Ascending aorta (tissue), 2 donors: ENCODE measurements around the gene ACIN1. TPM values are rescaled to one million over a fixed set of nuclear protein-coding genes. Genes with fewer than 3 reads are reported as not detected.
A peak's percentile ranks its signal among the peaks of the same experiment; 100 is the strongest.

Experiments
- DNase-seq, 2 donors: peaks; one replicate each; pipeline ENCODE4 v3.0.0-alpha.2; 2019; ENCODE audit warnings: low spot score in 2 of 2
- H3K27ac ChIP-seq, 2 donors: fragments of 200-600 bp; sonication (generic); one replicate each; pipeline ENCODE4 v1.5.1; 2016 to 2017; ENCODE audit warnings: mild to moderate bottlenecking in 1 of 2
- H3K27me3 ChIP-seq: fragments of 200-600 bp; sonication (generic); one replicate; pipeline ENCODE4 v1.5.1; 2017
- H3K36me3 ChIP-seq, 2 donors: fragments of 200-600 bp; sonication (generic); one replicate each; pipeline ENCODE4 v1.5.1; 2016
- H3K4me1 ChIP-seq, 2 donors: fragments of 200-600 bp; sonication (generic); one replicate each; pipeline ENCODE4 v1.5.1; 2016 to 2017; ENCODE audit warnings: mild to moderate bottlenecking in 1 of 2
- H3K4me3 ChIP-seq, 2 donors: fragments of 200-600 bp; sonication (generic); one replicate each; pipeline ENCODE4 v1.5.1; 2016 to 2017; ENCODE audit warnings: mild to moderate bottlenecking in 1 of 2
- H3K9me3 ChIP-seq, 2 donors: fragments of 200-600 bp; sonication (generic); one replicate each; pipeline ENCODE4 v1.5.1; 2016
- intact Hi-C: fragments of 100-400 bp; cut with DNase I; formaldehyde crosslinking; loops from one replicate; pipeline ENCODE4 v1.15.1; 2023
- total RNA-seq: library from RNA; depleted of rRNA; stranded (reverse); fragments of >200 nt; gene quantifications from one replicate; pipeline ENCODE4 v1.1.0, GENCODE V29; 2016
- TF ChIP-seq, protein P1 (sequence below), 3 experiments: fragments of 200-600 bp in 2 of 3; fragments of 450-650 bp in 1 of 3; sonication (generic) in 2 of 3; IDR thresholded peaks; one replicate each; pipeline ENCODE4 v1.5.1; 2016 to 2019; ENCODE audit warnings: antibody characterized with exemption in 3 of 3, mild to moderate bottlenecking in 1 of 3, moderate library complexity in 1 of 3

Gene ACIN1
- total RNA-seq, 1 donor from 2014 or later, result 58.9 TPM

DNA sequence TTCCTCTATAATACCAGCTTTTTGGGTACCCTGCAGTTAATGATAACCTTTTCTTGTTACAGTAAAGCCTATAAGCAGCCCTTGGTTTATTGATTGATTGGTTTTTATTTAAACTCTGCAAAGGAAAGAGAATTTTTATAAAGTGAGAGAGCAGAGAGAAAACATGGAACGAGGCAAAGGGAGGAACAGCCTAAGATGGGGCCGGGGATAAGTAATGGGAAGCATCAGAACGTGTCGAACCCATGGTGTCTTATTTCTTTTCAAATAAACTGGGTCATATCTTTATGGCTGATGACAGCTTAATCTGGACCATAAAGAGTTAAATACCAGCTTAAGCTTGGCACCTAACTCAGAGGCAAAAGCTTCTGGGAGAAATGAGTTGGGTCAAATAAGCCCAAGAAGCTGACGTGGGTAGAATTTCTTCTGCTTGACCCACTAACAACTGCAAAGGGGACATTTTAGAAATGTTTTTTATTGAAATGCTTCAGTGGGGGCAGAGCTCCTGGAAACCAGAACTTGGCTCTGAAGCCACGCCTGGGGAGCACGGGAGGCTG lies 73.0 kb downstream of the ACIN1 start:
- DNase-seq, result no peak
- TF ChIP-seq, protein P1, sequence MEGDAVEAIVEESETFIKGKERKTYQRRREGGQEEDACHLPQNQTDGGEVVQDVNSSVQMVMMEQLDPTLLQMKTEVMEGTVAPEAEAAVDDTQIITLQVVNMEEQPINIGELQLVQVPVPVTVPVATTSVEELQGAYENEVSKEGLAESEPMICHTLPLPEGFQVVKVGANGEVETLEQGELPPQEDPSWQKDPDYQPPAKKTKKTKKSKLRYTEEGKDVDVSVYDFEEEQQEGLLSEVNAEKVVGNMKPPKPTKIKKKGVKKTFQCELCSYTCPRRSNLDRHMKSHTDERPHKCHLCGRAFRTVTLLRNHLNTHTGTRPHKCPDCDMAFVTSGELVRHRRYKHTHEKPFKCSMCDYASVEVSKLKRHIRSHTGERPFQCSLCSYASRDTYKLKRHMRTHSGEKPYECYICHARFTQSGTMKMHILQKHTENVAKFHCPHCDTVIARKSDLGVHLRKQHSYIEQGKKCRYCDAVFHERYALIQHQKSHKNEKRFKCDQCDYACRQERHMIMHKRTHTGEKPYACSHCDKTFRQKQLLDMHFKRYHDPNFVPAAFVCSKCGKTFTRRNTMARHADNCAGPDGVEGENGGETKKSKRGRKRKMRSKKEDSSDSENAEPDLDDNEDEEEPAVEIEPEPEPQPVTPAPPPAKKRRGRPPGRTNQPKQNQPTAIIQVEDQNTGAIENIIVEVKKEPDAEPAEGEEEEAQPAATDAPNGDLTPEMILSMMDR (IDR thresholded peaks at IDR 0.05), result no peak
- Histone ChIP-seq H3K36me3 (peaks cover 16 to 22% of the 10 kb centered on the region in 2 donors), H3K27ac (no peak overlapping the region), H3K4me3 (no peak overlapping the region), H3K4me1 (no peaks in the 10 kb centered on the region), H3K27me3 (no peaks in the 10 kb centered on the region), H3K9me3 (no peaks in the 10 kb centered on the region)
- intact Hi-C loops, result no loop called here

DNA sequence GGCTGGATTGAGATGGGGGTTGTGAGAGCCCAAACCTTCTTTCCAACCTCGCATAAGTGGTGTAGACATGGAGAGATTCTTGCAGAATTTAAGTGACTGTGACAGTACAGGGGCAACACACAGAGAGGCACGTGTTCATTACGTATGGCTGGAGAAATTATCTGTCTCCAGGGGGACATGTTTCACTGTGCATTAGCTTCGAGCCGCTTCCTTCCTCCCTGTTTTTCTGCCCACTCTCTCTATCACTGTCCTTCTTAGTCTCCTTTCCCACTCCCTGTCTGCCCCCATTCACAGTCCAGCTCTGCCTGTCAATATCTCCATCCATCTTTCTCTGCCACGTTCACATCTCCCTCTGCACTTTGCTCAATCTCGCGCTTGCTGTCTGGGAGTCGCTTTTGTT lies 73.5 kb downstream of the ACIN1 start:
- Histone ChIP-seq H3K4me1 (no peaks in the 10 kb centered on the region), H3K4me3 (no peak overlapping the region), H3K27me3 (no peaks in the 10 kb centered on the region), H3K27ac (no peak overlapping the region), H3K9me3 (no peaks in the 10 kb centered on the region), H3K36me3 (peaks cover 16 to 18% of the 10 kb centered on the region in 2 donors)
- peak in 1 of 2 donors; percentile 18 for DNase-seq
- TF ChIP-seq, protein P1 (IDR thresholded peaks at IDR 0.05), result no peak
- intact Hi-C loops, result no loop called here

DNA sequence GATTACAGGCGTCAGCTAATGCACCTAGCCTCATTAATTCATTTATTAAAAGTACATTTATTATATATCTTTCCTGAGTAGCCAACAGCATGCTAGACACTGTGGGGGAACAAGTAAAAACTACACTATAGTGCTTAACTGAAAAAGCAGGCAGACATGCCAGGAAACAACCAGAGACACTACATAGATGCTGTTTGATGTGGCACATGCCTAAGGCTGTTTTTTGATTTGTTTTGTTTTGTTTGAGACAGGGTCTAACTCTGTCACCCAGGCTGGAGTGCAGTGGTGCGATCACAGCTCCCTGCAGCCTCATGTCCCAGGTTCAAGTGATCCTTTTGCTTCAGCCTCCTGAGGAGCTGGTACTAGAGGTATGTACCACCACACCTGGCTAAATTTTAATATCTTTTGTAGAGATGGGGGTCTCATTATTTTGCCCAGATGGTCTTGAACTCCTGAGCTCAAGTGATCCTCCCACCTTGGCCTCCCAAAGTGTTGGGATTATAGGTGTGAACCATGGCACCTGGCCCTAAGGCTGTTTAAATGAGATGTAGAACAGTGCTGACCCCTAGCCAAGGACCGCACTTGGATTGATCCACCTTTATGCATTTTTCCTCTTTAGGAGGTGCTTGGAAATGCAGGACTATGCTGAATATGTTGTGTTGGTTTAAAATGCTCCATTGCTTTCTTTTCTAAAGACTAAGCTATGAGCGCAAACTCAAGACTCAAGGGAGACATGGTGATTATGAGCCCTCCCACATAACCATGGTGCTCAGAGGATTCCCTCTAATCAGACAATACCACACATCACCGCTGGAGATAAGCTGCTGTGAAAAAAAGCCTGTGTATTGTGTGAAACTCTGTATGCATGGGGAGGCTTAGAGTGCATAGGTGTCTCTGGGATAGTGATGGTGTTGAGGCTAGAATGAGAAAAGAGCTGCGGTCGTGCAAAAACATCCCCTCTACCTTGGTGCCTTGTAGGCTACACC lies 74.5 kb downstream of the ACIN1 start:
- H3K4me1 ChIP-seq, result no peaks in the 10 kb centered on the region
- H3K9me3 ChIP-seq, result no peaks in the 10 kb centered on the region
- peak in 1 of 2 donors; percentile 27 for DNase-seq
- intact Hi-C loops, result no loop called here
- no peaks in the 10 kb centered on the region for H3K27me3 ChIP-seq
- peaks cover 8% of the 10 kb centered on the region in 2 donors for H3K36me3 ChIP-seq
- H3K4me3 ChIP-seq, result no peak overlapping the region
- no peak overlapping the region for H3K27ac ChIP-seq
- TF ChIP-seq, protein P1 (IDR thresholded peaks at IDR 0.05), result no peak

DNA sequence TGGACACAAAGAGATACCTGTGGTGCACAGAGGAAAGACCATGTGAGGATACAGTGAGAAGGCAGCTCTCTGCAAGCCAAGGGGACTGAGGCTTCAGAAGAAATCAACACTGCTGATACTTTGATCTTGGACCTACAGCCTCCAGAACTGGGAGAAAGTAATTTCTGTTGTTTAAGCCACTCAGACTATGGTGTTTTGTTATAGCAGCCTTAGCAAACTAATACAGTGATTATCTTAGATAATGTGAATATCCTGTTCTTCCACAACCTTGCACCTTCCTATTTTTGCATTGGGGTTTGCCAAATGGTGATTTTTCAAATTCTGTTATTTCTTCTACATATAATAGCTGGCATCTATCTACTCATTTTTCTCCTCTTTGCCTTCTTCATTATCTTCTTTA lies 76.8 kb downstream of the ACIN1 start:
- H3K27ac ChIP-seq, result no peak overlapping the region
- DNase-seq, result no peak
- intact Hi-C loops, result no loop called here
- H3K36me3 ChIP-seq, result no peaks in the 10 kb centered on the region
- no peak overlapping the region for H3K4me3 ChIP-seq
- TF ChIP-seq, protein P1 (IDR thresholded peaks at IDR 0.05), result no peak
- H3K9me3 ChIP-seq, result no peaks in the 10 kb centered on the region
- H3K27me3 ChIP-seq, result no peaks in the 10 kb centered on the region
- no peaks in the 10 kb centered on the region for H3K4me1 ChIP-seq

DNA sequence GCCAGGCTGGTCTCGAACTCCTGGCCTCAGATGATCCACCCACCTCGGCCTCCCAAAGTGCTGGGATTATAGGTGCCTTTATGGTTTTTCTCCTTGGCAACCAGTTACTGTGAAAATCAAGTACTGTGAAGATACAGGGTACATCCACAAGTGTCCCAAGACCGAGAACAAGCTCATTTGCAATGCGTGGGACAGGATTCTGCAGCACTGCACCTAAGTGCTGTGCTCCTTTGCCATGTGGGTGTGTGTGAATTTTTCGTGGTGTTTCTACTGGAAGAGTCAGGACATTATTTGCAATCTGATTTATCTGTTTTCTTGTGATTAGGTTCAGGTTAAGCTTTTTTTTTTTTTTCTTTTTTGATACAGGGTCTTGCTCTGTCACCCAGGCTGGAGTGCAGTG lies 77.8 kb downstream of the ACIN1 start:
- TF ChIP-seq, protein P1 (IDR thresholded peaks at IDR 0.05), result no peak
- H3K4me1 ChIP-seq, result no peaks in the 10 kb centered on the region
- no peak for DNase-seq
- H3K36me3 ChIP-seq, result no peaks in the 10 kb centered on the region
- H3K9me3 ChIP-seq, result no peaks in the 10 kb centered on the region
- H3K27ac ChIP-seq, result no peak overlapping the region
- H3K4me3 ChIP-seq, result no peak overlapping the region
- intact Hi-C loops, result no loop called here
- H3K27me3 ChIP-seq, result no peaks in the 10 kb centered on the region
